Cardiac muscle cell (in vitro differentiated cells and primary cell): ENCODE measurements around the gene XYLT1. TPM values are rescaled to one million over a fixed set of nuclear protein-coding genes. Genes with fewer than 3 reads are reported as not detected.

Experiments used
- DNase-seq, 2 donors: peaks; one replicate each; pipeline versions ENCODE4 v3.0.0 to v3.0.0-alpha.2; 2010 to 2017; ENCODE audit warnings: low read depth in 1 of 2, low spot score in 1 of 2
- H3K27ac ChIP-seq: fragments of 200-600 bp; sonication (generic); 2 replicates; pipeline ENCODE4 v1.5.1; 2016
- H3K27me3 ChIP-seq: fragments of 200-600 bp; sonication (generic); 2 replicates; pipeline ENCODE4 v1.6.0; 2016; ENCODE audit warnings: control low read depth
- H3K36me3 ChIP-seq: fragments of 200-600 bp; sonication (generic); 2 replicates; pipeline ENCODE4 v1.5.1; 2016; ENCODE audit warnings: control low read depth
- H3K4me1 ChIP-seq: fragments of 200-600 bp; sonication (generic); 2 replicates; pipeline ENCODE4 v1.8.1; 2017; ENCODE audit warnings: low read depth, mild to moderate bottlenecking, mixed run types
- H3K4me3 ChIP-seq: fragments of 200-600 bp; sonication (generic); 2 replicates; pipeline ENCODE4 v1.5.1; 2016; ENCODE audit warnings: mild to moderate bottlenecking
- H3K9me3 ChIP-seq: fragments of 200-600 bp; sonication (generic); 2 replicates; pipeline ENCODE4 v1.5.1; 2017; ENCODE audit warnings: low read depth, mild to moderate bottlenecking, control low read depth
- polyA plus RNA-seq: library from polyadenylated mRNA; unstranded; fragments of >200 nt; fragmentation: Nextera tagmentation; extraction: Ambion mirVana; gene quantifications from 2 replicates; pipeline ENCODE4 v1.2.1, GENCODE V29; 2016
- total RNA-seq: library from RNA; depleted of rRNA; stranded (reverse); fragments of >200 nt; gene quantifications from 2 replicates; pipeline ENCODE4 v1.2.3, GENCODE V29; 2016
- TF ChIP-seq, protein P1 (sequence below): IDR thresholded peaks from 2 replicates; pipeline ENCODE4 v1.5.1; 2012; ENCODE audit warnings: low read depth, mild to moderate bottlenecking, low read length

Gene XYLT1
- total and polyA plus RNA-seq, 2 experiments from 2014 or later, result 3.1 to 7.2 TPM

DNA sequence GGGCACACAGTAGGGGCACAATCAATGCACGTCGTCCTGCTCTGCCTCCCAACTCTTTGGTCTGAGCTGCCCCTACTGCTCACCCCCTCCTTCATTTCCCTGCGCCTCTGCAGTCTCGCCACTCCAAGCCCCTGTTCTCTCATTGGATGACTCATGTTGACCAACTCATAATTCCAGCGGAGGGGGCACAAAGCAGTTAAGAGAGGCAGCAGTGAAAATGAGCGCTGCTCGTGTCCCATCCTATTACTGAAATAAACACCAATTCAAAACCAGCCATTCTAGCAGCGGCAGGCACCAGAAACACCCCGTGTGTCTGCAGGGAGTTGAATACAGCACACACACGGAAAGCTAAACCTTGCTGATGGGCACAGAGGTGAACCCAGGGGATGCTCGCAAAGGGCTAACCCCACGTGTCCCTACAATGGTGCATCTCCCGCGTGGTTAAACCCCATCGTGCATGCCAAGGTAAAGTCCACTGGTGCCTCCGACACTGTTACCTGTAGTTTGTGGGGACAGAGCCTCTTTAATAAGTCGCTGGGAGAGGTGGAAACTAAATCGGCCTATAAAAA is 310.4 kb downstream of the XYLT1 start:
- TF ChIP-seq, protein P1, sequence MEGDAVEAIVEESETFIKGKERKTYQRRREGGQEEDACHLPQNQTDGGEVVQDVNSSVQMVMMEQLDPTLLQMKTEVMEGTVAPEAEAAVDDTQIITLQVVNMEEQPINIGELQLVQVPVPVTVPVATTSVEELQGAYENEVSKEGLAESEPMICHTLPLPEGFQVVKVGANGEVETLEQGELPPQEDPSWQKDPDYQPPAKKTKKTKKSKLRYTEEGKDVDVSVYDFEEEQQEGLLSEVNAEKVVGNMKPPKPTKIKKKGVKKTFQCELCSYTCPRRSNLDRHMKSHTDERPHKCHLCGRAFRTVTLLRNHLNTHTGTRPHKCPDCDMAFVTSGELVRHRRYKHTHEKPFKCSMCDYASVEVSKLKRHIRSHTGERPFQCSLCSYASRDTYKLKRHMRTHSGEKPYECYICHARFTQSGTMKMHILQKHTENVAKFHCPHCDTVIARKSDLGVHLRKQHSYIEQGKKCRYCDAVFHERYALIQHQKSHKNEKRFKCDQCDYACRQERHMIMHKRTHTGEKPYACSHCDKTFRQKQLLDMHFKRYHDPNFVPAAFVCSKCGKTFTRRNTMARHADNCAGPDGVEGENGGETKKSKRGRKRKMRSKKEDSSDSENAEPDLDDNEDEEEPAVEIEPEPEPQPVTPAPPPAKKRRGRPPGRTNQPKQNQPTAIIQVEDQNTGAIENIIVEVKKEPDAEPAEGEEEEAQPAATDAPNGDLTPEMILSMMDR, result no peak
- Histone ChIP-seq H3K27ac (no peak overlapping the region), H3K4me3 (no peak overlapping the region), H3K4me1 (no peaks in the 10 kb centered on the region), H3K36me3 (no peaks in the 10 kb centered on the region), H3K9me3 (no peaks in the 10 kb centered on the region), H3K27me3 (no peaks in the 10 kb centered on the region)
- no peak for DNase-seq

DNA sequence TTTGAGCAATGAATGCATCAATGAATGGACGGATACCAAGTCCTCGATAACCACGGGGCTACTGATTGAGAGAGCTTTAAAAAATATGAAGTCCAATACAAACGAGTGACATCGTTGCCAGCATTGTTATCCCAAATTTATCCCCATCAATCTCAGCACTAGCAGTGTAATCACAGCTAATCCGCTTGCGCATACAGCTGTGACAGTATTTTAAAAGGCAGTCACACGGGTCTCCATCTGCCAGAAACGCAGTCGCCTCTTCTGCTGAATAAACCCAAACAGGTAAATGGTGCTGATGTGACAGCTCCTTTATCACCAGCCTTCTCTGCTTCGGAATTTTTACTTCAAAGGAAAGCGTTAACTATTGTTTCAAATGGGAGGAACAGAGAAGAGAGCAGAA is 311.1 kb downstream of the XYLT1 start:
- Histone ChIP-seq H3K9me3 (no peaks in the 10 kb centered on the region), H3K36me3 (no peaks in the 10 kb centered on the region), H3K4me3 (no peak overlapping the region), H3K4me1 (no peaks in the 10 kb centered on the region), H3K27me3 (no peaks in the 10 kb centered on the region), H3K27ac (no peak overlapping the region)
- DNase-seq, result peak in 1 of 2 donors; percentile 20
- TF ChIP-seq, protein P1, result no peak

DNA sequence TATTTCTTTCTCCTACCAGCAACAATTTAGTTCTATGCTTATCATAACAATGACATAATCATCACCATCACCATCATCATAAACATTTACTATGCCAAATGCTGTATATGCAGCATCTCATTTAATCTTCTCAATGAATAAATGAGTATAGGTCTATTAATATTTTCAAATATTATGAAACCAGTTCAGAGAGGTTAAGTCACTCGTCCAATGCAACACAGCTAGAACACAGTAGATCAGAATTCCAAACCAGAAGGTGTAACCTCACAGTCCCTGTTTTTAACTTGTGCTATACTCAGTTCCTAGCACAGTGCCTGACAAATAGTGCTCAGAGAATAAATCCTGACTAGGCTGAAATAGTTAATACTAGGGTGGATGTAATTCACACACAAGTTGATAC is 314.8 kb downstream of the XYLT1 start:
- TF ChIP-seq, protein P1, result no peak
- Histone ChIP-seq H3K27ac (no peak overlapping the region), H3K9me3 (no peaks in the 10 kb centered on the region), H3K4me1 (no peaks in the 10 kb centered on the region), H3K4me3 (no peak overlapping the region), H3K27me3 (no peaks in the 10 kb centered on the region), H3K36me3 (no peaks in the 10 kb centered on the region)
- no peak for DNase-seq

DNA sequence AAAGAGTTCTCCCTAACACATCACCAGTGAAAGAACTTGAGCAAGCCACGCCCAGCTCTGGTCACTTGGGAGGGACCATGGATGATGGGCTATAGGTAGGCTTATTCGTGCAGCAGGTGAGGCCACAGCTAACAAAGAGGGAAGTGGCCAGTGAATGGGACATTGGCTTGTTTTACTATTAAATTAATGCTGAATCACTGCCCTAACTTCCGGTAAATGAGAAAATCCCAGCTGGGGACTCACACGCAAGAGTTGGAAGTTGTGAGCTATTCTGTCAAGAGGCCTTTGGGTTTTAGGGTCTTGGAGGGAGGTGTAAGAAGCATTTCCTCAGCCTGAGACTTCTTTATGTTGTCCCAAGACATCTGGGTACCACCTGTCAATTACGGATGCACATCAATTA is 315.3 kb downstream of the XYLT1 start:
- Histone ChIP-seq H3K36me3 (no peaks in the 10 kb centered on the region), H3K4me3 (no peak overlapping the region)
- no peak for DNase-seq

DNA sequence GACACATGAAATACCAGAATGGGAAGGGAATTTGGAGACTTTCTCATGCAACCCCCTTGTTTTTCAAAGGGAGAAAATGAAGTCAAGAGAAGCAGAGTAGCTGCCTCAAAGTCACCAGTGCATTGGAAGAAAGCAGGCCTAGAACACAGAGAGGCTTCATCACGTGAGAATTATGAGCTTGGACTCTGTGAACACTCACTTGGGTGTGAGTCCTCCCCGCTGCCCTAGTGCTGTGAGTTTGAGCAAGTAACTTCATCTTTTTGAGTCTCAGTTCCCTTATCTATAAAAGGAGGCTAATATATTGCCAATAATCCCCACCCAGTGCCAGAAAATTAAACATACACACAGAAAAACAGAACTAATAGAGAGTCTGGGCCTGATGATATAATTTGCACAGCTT is 315.8 kb downstream of the XYLT1 start:
- no peak for DNase-seq
- TF ChIP-seq, protein P1, result no peak
- no peaks in the 10 kb centered on the region for H3K27me3 ChIP-seq
- H3K36me3 ChIP-seq, result no peaks in the 10 kb centered on the region
- H3K27ac ChIP-seq, result no peak overlapping the region
- no peaks in the 10 kb centered on the region for H3K9me3 ChIP-seq
- no peaks in the 10 kb centered on the region for H3K4me1 ChIP-seq
- no peak overlapping the region for H3K4me3 ChIP-seq

More for the DNA sequence above, 315.3 kb downstream of the XYLT1 start:
- Histone ChIP-seq H3K9me3 (no peaks in the 10 kb centered on the region), H3K27ac (no peak overlapping the region), H3K4me1 (no peaks in the 10 kb centered on the region), H3K27me3 (no peaks in the 10 kb centered on the region)
- TF ChIP-seq, protein P1, result no peak

DNA sequence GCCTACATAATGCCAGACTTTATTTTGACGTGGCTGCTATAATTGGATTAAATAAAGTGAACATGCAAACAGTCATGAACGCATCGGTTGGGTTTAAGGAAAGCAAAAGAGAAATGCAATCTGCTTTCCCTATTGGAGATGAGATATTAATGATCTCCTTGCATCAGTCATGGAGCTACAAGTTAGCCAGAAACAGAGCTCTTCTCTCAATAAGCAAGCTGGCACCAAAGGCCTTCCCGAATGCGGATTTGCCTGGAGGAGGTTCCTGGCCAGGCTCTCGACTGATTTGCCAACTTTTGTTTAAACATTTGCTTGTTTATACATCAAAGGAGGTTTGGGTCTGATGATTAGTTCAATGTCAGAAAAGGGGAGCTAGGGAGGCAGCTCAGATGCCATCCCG is 318.4 kb downstream of the XYLT1 start:
- Histone ChIP-seq H3K27me3 (no peaks in the 10 kb centered on the region), H3K4me3 (no peak overlapping the region), H3K9me3 (no peaks in the 10 kb centered on the region), H3K27ac (no peak overlapping the region), H3K4me1 (no peaks in the 10 kb centered on the region), H3K36me3 (no peaks in the 10 kb centered on the region)
- DNase-seq, result no peak
- TF ChIP-seq, protein P1, result no peak
